GM18951 (cell line): ENCODE measurements around the gene NCBP1.

ENCODE experiments used
- POLR2A ChIP-seq: IDR thresholded peaks from 4 replicates; pipeline ENCODE4 v1.6.1; 2011; ENCODE audit warnings: mild to moderate bottlenecking; ENCODE audit not compliant: insufficient read length, insufficient read depth; ENCODE audit errors: extremely low read depth
- in situ Hi-C: fragments of 300-500 bp; cut with MboI; formaldehyde crosslinking; loops from one replicate; pipeline ENCODE4 v1.12.0; 2022; ENCODE audit warnings: low sequenced_read_pairs, mixed read lengths, inconsistent platforms; ENCODE audit not compliant: unreplicated experiment

The NCBP1 gene

DNA sequence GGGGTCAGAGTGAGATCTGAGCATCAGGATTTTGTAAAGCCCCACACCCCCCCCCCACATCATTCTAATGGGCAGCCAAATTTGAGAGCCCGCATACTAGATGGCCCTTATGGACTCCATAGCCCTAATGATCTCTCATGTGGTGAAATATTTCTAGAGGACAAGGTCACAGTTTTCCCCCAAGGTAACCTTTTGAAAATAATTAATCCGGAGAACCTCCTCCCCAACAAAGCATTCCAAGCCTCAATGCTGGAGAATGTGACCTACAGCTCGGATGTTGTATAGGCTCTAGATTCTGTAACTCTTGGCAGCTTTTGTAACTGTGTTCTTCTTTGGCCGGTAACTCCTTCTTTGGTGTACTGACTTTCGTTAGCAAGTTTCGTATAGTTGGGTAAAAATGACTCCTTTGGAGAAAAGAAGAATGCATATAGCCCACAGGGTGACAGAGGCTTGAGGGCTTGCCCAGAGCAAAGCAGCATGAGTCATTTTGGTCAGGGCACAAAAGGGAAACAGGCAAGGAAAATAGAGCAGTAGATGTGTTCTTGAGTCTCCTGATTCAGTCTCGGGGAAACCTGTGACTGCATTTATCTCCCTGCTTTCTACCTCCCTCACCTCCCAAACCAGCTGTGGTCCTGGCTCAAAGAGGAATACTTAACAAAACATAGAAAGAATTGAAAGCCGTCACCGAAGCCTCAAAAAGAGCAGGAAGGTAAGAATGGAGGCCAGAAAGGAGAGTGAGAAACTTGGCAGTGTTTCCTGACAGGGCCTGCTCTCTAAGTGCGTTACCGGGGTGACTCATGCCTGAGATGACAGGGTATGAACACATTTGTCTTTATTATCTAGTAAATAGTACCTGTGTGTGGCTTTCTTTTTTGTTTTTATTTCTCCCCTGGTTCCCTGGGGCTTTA lies 70.1 kb downstream of the NCBP1 start:
- in situ Hi-C loops = loop anchor here (10.0 kb wide), 1 partner anchor 191 kb away; no protein-coding TSS in a partner anchor
- no peak for TF ChIP-seq POLR2A

DNA sequence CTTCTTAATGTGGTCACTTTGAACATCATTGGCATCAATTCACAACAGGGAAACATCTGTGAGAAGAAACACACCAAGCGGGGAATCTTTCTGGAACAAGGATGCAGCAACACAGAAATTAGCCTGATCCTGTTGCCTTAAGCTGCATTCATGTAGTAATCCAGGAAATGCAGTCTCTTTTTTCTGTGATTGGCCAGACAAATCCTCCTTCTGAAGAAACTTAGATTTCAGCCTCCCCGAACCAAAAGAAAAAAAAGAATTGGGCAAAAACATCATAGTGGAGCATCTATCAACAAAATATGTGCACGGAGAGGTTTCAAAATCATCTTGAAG lies 70.7 kb downstream of the NCBP1 start:
- in situ Hi-C loops = loop anchor here (10.0 kb wide), 1 partner anchor 190 kb away; no protein-coding TSS in a partner anchor
- no peak for TF ChIP-seq POLR2A

DNA sequence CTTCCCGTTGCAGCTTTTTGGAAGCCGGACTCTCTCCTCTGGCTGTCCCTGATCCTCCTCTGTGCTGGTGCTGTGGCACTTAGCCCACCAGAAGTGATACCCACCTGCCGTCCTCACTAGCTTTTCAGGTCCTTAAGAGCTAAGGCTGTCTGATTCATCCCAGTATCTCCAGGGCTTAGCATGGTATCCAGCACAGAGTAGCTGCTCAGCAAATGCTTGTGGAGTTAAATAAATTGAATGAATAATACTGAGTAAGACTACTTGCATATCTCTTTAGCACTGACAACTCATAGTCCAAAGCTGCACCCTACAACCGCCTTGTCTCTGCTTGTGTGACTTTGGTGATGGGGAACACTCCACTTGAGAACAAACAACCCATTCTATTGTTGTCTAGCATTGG lies 71.2 kb downstream of the NCBP1 start:
- in situ Hi-C loops = loop anchor here (10.0 kb wide), 1 partner anchor 190 kb away; no protein-coding TSS in a partner anchor
- no peak for TF ChIP-seq POLR2A

DNA sequence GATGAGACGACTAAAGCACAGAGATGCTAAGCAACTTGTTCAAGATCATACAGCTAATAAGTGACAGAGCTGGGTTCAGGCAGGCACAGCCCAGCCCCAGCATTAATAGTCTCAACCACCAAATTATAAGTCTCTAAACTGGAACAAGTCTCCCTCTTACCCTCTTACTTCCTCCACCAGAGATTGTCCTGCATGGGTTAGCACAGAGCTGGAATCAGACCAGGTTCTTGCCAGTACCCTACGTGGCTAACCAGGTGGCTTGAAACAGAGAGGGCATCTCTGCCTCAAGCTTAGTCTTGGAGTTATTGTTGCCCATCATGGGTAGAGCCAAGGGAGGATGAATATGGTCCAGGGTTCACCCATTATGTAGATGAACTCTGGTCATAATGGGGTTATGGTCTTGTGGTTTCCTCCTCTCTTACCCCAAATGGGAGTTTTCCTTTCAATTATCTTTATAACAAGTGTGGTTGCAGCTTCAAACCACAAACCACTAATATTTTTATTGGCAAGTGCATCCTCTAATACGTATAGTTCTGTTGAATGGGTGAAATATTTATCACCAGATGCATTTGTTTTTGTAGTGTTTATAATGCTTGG lies 71.8 kb downstream of the NCBP1 start:
- in situ Hi-C loops = loop anchor here (10.0 kb wide), 1 partner anchor 189 kb away; no protein-coding TSS in a partner anchor
- no peak for TF ChIP-seq POLR2A

DNA sequence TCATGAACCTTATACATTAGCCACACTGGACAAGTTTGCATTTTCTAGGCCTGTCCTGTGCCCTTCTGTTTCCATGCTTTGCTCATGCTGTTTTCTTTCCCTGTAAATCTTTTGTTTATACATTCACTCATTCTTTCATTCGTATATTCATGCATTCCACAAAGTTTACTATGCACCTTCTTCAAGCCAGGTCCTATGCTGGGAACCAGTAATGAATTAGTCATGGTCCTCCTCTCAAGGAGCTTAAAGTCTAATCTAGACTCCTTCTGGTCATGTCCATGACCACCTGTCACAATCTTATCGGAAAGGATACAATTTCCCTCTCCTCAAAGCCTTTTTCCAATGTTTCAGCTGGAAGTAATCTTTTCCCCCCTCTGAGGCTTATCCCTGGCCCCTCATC lies 72.6 kb downstream of the NCBP1 start:
- TF ChIP-seq POLR2A = no peak
- in situ Hi-C loops = loop anchor here (10.0 kb wide), 1 partner anchor 189 kb away; no protein-coding TSS in a partner anchor

DNA sequence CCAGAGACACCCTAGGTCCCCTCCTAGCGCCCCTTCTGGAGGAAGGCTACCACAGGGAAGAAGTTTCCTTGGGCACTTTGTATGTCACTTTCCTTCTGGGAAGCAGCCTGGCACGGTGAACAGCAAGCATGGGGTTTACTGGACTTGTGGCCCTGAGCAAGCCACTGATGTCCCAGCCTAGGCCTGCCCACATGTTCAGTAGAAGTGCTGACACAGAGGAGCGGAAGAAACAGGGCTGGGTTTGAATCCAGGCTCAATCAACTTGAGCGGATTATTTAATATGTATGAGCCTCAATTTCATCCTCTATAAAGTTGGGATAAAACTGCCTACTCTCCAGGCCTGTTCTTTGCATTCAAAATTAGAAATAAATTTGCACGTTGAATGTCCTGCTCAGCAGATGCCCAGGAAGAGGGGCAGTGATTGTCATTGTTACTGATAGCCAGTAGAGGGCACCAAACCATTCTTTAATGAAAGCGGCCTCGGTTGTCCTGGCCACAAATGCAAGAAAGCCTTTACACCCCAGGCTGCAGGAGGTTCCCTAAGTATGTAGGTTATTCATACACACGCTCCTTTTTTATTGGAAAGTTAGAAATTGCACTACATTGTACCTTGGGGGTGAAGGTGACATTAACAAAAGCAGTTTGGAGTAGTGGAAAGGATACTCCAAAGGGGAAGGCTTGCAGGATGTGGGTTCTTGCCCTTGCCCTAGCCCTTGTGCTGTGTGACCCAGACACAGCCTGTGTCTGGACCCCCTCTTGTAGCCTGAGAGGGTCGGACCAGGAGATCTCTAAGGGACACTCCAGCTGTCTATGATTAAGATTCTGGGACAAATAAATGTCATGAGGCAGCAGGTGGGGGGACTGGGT lies 77.0 kb downstream of the NCBP1 start:
- in situ Hi-C loops = no loop called here
- no peak for TF ChIP-seq POLR2A

DNA sequence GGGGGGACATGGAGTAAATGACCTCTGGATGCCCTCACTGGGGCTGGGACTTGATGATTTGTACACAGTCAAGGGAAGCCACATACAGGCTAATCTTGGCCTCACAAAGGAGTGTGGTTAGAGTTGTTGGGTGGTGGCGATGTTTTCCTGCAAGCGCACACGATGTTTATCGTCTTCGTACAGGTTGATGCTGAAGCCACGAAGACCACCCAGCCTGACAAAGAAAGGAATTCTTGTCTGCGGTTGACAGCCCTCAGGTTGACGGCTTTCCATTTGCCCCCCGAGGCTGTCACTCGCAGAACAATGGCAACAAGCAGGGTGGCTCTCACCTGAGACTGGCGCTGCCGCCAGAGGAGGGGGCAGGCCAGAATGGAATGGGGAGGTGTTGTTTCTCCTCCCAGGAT lies 77.6 kb downstream of the NCBP1 start:
- in situ Hi-C loops = no loop called here

DNA sequence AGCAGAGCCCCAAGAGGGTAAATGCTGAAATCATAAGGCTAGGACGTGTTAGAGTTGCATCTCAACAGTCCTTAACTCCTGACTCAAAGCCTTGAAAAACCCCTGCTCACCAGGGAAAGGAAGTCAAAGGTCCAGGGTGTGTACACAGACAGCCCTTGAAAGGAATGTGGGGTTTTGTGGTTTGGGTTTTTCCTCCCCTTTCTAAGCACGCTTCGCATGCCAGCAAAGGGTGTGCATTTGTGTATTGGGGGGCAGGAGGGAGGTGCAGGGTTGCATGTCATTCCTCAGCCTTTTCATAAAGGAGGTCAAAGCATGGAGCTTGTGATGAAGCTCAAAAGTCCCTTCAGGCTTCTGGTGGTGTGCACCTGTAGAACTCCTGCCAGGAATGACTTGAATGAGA lies 80.8 kb downstream of the NCBP1 start:
- in situ Hi-C loops = no loop called here
- no peak for TF ChIP-seq POLR2A

More for the DNA sequence above, 77.6 kb downstream of the NCBP1 start:
- TF ChIP-seq POLR2A = no peak

DNA sequence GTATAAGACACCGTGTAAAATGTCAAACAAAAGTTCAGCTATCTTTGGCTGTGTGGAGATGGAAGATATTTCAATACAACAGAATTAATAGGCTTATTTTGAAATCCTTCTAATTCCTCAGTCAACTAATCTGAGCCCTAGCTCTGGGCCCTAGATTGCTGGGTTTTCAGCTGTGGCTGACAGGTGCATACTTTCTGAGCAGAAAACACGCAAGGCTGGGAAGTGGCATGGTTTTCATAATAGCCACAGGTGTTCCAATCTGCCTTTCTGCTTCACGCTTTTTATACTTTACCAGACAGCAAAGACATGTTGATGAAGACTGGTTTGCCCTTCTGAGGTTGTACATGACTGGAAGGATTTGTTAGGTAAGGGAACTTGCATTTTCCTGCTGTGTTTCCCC lies 84.2 kb downstream of the NCBP1 start:
- no peak for TF ChIP-seq POLR2A
- in situ Hi-C loops = no loop called here

DNA sequence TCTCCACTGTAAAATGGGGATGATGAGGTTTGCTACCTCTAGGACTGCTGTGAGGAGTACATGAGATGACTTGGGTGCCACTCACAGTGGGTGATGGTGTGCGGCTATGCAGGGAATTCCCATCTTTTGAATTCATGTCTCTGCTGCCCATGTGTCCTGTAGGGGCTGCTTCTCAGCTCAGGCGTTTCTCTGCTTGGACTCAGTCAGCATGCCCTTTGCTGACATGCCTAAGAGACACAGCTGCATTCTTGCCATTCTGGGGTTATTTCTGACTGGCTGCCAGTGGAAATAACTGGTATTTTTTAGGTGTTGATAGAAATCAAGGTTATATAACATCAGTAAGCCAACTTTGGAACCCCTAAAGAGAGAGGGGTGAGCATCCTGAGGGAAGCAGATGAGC lies 87.8 kb downstream of the NCBP1 start:
- in situ Hi-C loops = no loop called here
- TF ChIP-seq POLR2A = no peak

DNA sequence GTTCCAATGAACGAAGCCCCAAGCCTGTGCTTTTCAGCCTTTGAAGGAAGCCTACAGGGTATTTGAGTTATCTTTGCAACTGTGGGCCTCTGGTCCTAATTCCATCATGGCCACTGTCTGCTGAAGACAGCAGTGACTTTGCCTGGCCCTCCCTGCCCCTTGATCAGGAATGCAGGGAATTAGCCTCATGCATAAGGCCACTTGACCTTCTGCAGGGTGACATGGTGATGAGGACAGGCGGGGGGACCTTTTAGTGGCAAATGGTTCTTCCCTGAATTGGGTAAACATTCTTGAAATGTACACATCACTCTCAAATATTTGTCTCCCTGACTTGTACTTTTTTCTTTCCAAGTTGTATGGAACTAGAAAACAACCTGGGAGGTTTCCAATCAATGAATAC lies 88.7 kb downstream of the NCBP1 start:
- in situ Hi-C loops = no loop called here
- TF ChIP-seq POLR2A = no peak
